Renal cortex interstitium (tissue), 15 donors: ENCODE results near the gene WNK1. TPM values are rescaled to one million over a fixed set of nuclear protein-coding genes. Genes with fewer than 3 reads are reported as not detected.
A peak's percentile ranks its signal among the peaks of the same experiment; 100 is the strongest.
"Not testable (repeated sequence)": the region's sequence is repeated elsewhere in the genome, so short reads cannot be mapped to it uniquely, and the experiment has no call there.

Source experiments
- DNase-seq, 11 donors: peaks; one replicate each; pipeline ENCODE4 v3.0.0-alpha.2; 2013; ENCODE audit warnings: low read depth in 9 of 11, low spot score in 4 of 11; ENCODE audit errors: extremely low read depth in 1 of 11
- long read RNA-seq, 16 experiments: transcript quantifications; one replicate each; lab custom pipeline, GENCODE V29; 2026
- polyA plus RNA-seq, 3 donors: library from polyadenylated mRNA; unstranded; fragments of 120-200 nt; gene quantifications; one replicate each; pipeline ENCODE4 v1.2.1, GENCODE V29; 2013; ENCODE audit not compliant: insufficient read length in 3 of 3

Gene WNK1
- 100 to 1,000 TPM in 2 of 3 donors, 10 to 100 TPM in 1; 97.9 to 123 (median 123) TPM for polyA plus RNA-seq
- long read RNA-seq, donor 1, partial matches to known transcripts = 7 of 12 reads
- long read RNA-seq, donor 1, other reads (novel, unspliced or antisense) = 0 of 12 reads
- long read RNA-seq, donor 2, transcript WNK1-212 (2 exons, 874 nt) = major isoform, 6 of 22 reads
- long read RNA-seq, donor 2, partial matches to known transcripts = 16 of 22 reads
- long read RNA-seq, donor 2, other reads (novel, unspliced or antisense) = 0 of 22 reads
- long read RNA-seq, donor 3, partial matches to known transcripts = 33 of 40 reads
- long read RNA-seq, donor 3, other reads (novel, unspliced or antisense) = 0 of 40 reads
- long read RNA-seq, donor 4, partial matches to known transcripts = 14 of 22 reads
- long read RNA-seq, donor 4, other reads (novel, unspliced or antisense) = 0 of 22 reads
- long read RNA-seq, donor 5 = 0 reads
- long read RNA-seq, donor 6, transcript WNK1-220 (1 exons, 1,401 nt) = major isoform, 8 of 136 reads
- long read RNA-seq, donor 6, partial matches to known transcripts = 124 of 136 reads
- long read RNA-seq, donor 6, other reads (novel, unspliced or antisense) = 0 of 136 reads
- long read RNA-seq, donor 7, partial matches to known transcripts = 0 of 6 reads
- long read RNA-seq, donor 7, other reads (novel, unspliced or antisense) = 0 of 6 reads
- long read RNA-seq, donor 8, partial matches to known transcripts = 64 of 80 reads
- long read RNA-seq, donor 8, other reads (novel, unspliced or antisense) = 7 of 80 reads
- long read RNA-seq, donor 9, partial matches to known transcripts = 13 of 18 reads
- long read RNA-seq, donor 9, other reads (novel, unspliced or antisense) = 0 of 18 reads
- long read RNA-seq, donor 10, partial matches to known transcripts = 65 of 70 reads
- long read RNA-seq, donor 10, other reads (novel, unspliced or antisense) = 0 of 70 reads
- long read RNA-seq, donor 11, partial matches to known transcripts = 0 of 3 reads
- long read RNA-seq, donor 11, other reads (novel, unspliced or antisense) = 0 of 3 reads
- long read RNA-seq, donor 12, partial matches to known transcripts = 9 of 9 reads
- long read RNA-seq, donor 12, other reads (novel, unspliced or antisense) = 0 of 9 reads
- long read RNA-seq, donor 13 = 0 reads
- long read RNA-seq, donor 14, partial matches to known transcripts = 65 of 68 reads
- long read RNA-seq, donor 14, other reads (novel, unspliced or antisense) = 0 of 68 reads
- long read RNA-seq, donor 15, partial matches to known transcripts = 52 of 54 reads
- long read RNA-seq, donor 15, other reads (novel, unspliced or antisense) = 0 of 54 reads
- long read RNA-seq, donor 16, transcript WNK1-220 (1 exons, 1,401 nt) = major isoform, 14 of 131 reads
- long read RNA-seq, donor 16, partial matches to known transcripts = 112 of 131 reads
- long read RNA-seq, donor 16, other reads (novel, unspliced or antisense) = 0 of 131 reads

DNA sequence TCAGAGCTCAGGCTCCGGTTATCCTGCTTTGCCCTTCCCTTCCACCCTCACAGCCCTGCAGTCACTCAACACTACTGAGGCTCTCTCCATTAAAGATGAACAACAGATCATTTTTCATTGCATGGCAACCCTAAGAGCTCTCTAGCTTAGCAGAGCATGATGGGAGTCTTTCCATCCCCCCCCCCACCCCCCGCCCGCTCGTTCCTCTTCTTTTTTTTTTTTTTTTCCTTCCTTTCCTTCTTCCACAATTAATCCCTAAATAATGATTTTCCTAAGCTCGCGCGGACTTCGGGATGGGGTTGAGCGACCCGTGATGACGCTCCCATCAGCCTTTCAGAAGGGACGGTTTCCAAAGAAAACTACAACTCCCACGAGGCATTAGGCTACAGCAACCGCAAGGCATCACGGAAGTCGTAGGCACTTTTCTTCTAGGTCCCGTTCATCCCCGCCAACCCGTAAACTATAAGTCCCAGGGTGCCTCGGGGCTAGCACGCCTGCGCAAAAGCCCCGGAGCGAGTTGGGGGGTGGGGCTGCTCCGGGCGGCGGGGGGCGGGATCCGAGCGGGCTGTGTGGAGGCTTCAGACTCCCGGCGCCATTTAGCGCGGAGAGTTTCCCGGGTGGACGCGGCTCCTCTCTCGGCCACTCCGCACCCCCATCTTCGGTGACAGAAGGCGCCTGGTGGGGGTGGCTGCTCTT is at the start of gene WNK1:
Gene WNK1, plus strand, starts transcription at position 581 of the 696 bp plus-strand sequence. CDS start 987 bp downstream, outside the sequence.
- DNase-seq = peak; percentile 93 to 99 (median 97)

DNA sequence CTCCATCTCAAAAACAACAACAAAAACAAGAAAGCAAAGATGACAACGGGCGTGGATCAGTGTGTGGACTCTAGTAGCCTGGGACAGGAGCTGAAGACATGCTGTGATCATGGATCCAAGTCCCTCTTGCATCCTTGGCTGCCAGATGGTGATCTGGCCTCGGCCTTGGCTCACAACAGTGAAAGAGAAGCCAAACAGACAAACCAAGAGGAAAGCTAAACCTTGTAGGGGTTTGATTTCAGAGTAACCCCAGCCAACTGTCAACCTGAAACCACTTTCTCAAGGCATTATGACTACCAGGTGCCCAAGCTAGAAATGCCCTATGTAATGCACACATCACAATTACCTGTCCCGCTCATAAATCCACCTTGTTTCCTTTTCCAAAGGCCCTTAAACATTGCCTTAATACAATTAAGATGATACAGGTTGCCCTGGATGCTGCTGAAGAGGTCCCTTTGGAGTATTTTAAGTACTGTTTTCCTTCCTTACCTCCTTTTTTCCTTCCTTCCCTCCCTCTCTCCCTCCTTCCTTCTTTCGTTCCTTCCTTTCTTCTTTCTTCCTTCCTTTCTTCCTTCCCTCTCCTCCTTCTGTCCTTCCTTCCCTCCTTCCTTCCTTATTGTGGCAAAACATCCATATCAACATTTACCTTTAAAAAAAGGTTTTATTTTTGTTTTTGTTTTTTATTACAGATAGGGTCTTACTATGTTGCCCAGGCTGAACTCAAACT is 47.7 kb upstream of the WNK1 start:
- DNase-seq = no peak

DNA sequence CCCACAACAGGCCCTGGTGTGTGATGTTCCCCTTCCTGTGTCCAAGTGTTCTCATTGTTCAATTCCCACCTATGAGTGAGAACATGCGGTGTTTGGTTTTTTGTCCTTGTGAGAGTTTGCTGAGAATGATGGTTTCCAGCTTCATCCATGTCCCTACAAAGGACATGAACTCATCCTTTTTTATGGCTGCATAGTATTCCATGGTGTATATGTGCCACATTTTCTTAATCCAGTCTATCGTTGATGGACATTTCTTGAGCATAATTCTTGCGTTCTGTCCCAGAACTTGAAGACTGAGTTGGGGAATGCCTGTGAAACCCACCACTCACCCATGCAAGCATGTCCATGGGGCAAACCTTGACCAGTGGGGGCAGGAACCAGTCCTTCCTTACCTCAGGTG is 44.3 kb upstream of the WNK1 start:
- not testable (repeated sequence) for DNase-seq

- DNase-seq = no peak
Measured at GRCh38 chr12:709455-710020, 42.8 kb upstream of the WNK1 start.

DNA sequence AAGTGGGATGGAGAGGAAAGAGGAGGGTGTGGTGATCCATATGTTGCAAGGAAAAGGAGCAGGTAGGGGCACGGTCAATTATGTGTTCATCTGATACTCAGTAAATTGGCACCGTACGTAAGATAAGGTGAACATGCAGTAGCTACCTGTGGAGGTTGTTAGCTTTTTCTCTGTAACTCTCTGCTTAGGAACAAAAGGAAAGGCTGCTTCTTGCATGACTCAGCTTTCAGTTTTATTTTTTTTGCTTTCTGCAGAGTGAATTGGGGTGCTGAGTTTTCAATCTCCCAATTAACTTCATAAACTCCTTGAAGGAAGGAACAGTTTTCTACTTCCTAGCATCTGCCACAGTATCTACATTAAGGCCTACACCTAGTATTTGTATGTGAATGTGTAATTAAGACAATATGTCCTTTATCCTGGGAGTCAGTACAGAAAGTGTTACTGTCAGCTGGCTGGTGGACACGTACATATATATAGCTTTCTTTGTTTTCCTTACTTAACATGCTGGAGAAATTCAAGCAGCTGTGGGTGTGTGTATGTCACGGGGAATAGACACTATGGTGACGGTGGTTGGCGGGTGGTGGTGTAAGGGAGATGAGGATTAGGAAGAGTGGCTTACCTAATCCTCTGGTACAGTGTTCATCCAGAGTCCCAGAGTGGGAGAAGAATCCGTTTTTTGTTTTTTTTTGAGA is 40.1 kb upstream of the WNK1 start:
- no peak for DNase-seq

DNA sequence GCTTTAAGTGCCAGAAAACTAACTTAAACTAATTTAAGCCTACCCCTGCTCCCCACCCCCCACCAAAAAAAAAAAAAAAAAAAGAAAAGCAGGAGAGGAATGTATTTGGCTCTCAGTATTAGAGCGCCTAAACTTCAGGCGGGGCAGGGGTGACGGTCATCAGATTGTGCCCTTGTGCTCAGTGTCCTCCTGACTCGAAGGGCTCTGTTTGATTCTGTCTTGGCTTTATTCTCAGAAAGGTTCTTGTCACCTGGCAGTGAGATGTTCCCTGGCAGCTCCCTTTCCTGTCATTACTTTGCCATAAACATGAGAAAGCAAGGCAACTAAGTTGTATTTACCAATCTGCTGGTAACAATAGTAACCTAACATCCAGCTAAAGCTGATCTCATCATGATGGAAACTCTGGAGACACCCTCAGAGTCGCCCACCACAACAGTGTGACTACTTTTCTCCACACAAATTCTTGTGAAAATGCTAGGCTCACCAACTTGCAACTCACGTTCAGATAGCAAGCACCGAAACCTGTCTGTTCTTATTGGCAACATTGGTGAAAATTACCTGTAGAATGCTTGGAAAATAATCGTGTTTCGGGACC is 39.0 kb upstream of the WNK1 start:
- DNase-seq = no peak

DNA sequence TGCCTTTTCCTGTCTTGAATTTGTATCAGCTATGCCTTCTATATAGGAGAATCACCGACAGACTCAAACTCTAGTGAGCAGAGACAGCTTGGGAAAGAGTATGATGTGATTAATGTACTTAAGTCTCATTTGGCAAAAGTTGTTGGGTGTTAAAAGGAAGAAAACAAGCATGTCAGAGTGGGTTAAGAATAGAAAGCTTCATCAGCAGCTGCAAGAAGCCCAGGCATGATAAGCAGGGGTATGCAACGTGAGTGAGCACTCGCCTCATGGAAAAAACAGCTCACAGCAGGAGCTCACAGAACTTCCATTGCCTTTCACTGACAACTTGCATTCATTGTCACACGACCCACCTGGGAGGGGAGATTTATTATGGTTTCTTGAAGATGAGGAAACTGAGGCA is 35.9 kb upstream of the WNK1 start:
- no peak for DNase-seq

- no peak for DNase-seq
Measured at GRCh38 chr12:718756-719102, 33.6 kb upstream of the WNK1 start.

GRCh38 chr12:720231-720941 is 32.0 kb upstream of the WNK1 start:
- DNase-seq = no peak

- DNase-seq = no peak
Measured at GRCh38 chr12:724194-724855, 28.1 kb upstream of the WNK1 start.

DNA sequence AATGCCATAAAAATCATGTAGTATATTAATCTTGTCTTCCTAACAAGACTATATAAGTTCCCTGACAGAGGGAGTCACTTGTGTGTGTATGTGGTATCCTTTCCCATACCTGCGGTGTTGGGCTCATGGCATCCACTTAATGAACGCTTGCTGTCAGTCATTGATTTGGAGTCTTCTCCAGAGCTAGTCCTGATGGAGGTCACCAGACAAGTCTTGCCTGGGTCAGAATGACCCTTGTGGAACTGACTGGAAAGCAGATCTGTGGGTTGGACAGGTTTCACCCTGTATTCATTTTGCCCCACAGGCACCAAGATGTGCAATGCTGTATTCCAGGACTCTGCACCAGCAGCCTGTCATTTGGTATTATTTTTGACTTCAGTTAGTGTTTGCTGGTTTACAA is 27.3 kb upstream of the WNK1 start:
- no peak for DNase-seq

GRCh38 chr12:726281-727140 is 25.9 kb upstream of the WNK1 start:
- DNase-seq = no peak

DNA sequence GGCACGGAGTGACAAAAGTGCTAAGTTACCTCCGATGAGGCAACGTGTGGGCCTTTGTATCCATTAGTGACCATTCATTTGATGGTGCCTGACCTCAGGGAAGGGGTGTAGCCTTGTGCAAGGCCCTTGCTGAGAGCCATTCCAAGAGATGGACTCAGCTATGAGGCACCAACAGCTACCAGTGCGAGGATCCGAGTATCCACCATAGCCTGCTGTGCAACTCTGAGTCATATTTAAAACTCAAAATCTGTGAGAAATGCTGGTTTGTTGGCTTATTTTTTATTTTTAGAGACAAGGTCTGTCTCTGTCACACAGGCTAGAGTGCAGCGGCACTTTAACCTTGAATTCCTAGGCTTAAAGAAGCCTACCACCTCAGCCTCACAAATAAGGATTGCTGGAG is 25.1 kb upstream of the WNK1 start:
- DNase-seq = no peak

DNA sequence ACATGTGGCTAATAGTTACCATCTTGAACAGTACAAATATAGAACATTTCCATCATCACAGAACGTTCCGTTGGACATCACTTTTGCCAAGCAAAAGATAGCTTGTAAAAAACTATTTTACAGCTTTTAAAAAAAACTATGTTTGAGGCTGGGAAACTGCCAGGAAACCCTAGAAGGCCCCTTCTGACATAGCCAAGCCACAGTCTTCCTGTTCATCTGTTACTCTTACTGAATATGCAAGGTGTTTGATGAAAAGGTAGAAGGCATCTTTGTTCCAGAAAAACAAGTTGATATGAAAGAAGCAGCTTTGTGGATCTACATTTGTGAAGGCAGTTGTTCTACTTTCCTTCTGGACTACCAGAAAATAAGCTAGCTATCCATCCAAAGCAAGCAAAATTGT is 23.6 kb upstream of the WNK1 start:
- DNase-seq = no peak

GRCh38 chr12:729221-729620 is 23.2 kb upstream of the WNK1 start:
- no peak for DNase-seq
